22Rv1 (cell line): ENCODE measurements around the gene IL33.

Experiments used
- CTCF ChIP-seq: fragments of 450-650 bp; IDR thresholded peaks from 2 replicates; pipeline ENCODE4 v1.5.1; 2017; ENCODE audit warnings: mild to moderate bottlenecking
- ZFX ChIP-seq: fragments of 450-650 bp; IDR thresholded peaks from 2 replicates; pipeline ENCODE4 v1.6.1; 2017; ENCODE audit warnings: antibody characterized with exemption, borderline replicate concordance

GRCh38 chr9:6188906-6189305 is 26.7 kb upstream of the IL33 start:
- TF ChIP-seq CTCF, result no peak
- TF ChIP-seq ZFX, result no peak
